Fibroblast of lung (primary cell): ENCODE measurements around the gene PPP2R1A. TPM values are rescaled to one million over a fixed set of nuclear protein-coding genes. Genes with fewer than 3 reads are reported as not detected.

Source experiments
- DNase-seq, 2 donors: peaks; one replicate each; pipeline versions ENCODE4 v3.0.0 to v3.0.0-alpha.2; 2010; ENCODE audit warnings: low read depth in 2 of 2
- H2AFZ ChIP-seq: 2 replicates; pipeline ENCODE4 v1.5.1; 2012; ENCODE audit warnings: low read length, control low read depth, inconsistent platforms
- H3K27ac ChIP-seq: 2 replicates; pipeline ENCODE4 v1.5.1; 2011; ENCODE audit warnings: low read length, control low read depth; ENCODE audit not compliant: insufficient read depth
- H3K27me3 ChIP-seq: 2 replicates; pipeline ENCODE4 v1.5.1; 2011; ENCODE audit warnings: mild to moderate bottlenecking, low read length; ENCODE audit not compliant: control insufficient read depth, insufficient read depth
- H3K36me3 ChIP-seq: 2 replicates; pipeline ENCODE4 v1.5.1; 2011; ENCODE audit warnings: low read length; ENCODE audit not compliant: control insufficient read depth, insufficient read depth
- H3K4me1 ChIP-seq: 2 replicates; pipeline ENCODE4 v1.5.1; 2011; ENCODE audit warnings: low read length; ENCODE audit not compliant: control insufficient read depth, insufficient read depth; ENCODE audit errors: extremely low read depth
- H3K4me2 ChIP-seq: 2 replicates; pipeline ENCODE4 v1.5.1; 2011; ENCODE audit warnings: low read length, control low read depth; ENCODE audit not compliant: insufficient read depth; ENCODE audit errors: extremely low read depth
- H3K4me3 ChIP-seq, 4 experiments: fragments of 200-600 bp in 1 of 4; sonication (generic) in 1 of 4; replicated peaks in 1 of 4; 2 replicates each; pipeline ENCODE4 v1.5.1; 2011 to 2016; ENCODE audit warnings: low read length in 4 of 4, low read depth in 3 of 4, mild to moderate bottlenecking in 3 of 4, control low read depth in 2 of 4, inconsistent platforms in 1 of 4, mixed read lengths in 1 of 4; ENCODE audit not compliant: insufficient read depth in 1 of 4; ENCODE audit errors: control extremely low read depth in 1 of 4
- H3K79me2 ChIP-seq: 2 replicates; pipeline ENCODE4 v1.5.1; 2012; ENCODE audit warnings: mild to moderate bottlenecking, low read length, inconsistent platforms; ENCODE audit not compliant: control insufficient read depth, insufficient read depth
- H3K9ac ChIP-seq: 2 replicates; pipeline ENCODE4 v1.5.1; 2011; ENCODE audit warnings: mild to moderate bottlenecking, low read length, control low read depth; ENCODE audit not compliant: insufficient read depth
- H3K9me3 ChIP-seq: 2 replicates; pipeline ENCODE4 v1.5.1; 2012; ENCODE audit warnings: low read depth, low read length; ENCODE audit not compliant: control insufficient read depth, insufficient read depth
- H4K20me1 ChIP-seq: 2 replicates; pipeline ENCODE4 v1.5.1; 2011; ENCODE audit warnings: low read length; ENCODE audit not compliant: control insufficient read depth, insufficient read depth; ENCODE audit errors: extremely low read depth
- CTCF ChIP-seq, 2 donors: IDR thresholded peaks in 1 of 2; conservative IDR thresholded peaks in 1 of 2; 1 replicate in 1 of 2; 2 replicates in 1 of 2; pipeline ENCODE4 v1.5.1; 2011 to 2012; ENCODE audit warnings: low read length in 2 of 2, control low read depth in 1 of 2, inconsistent platforms in 1 of 2, low read depth in 1 of 2, mild to moderate bottlenecking in 1 of 2
- EZH2 ChIP-seq: IDR thresholded peaks from 2 replicates; pipeline ENCODE4 v1.5.1; 2012; ENCODE audit warnings: low read length, control low read depth, mild to moderate bottlenecking; ENCODE audit errors: missing control alignments
- polyA minus RNA-seq: library from RNA; depleted of rRNA, polyadenylated mRNA; stranded (reverse); fragments of >200 nt; gene quantifications from 2 replicates; pipeline ENCODE4 v1.2.3, GENCODE V29; 2011; ENCODE audit warnings: low replicate concordance
- polyA plus RNA-seq, 2 donors: library from polyadenylated mRNA; depleted of rRNA in 1 of 2; stranded (reverse) in 1 of 2; unstranded in 1 of 2; fragments of >200 nt; gene quantifications; 2 replicates each; pipeline ENCODE4 v1.2.1, GENCODE V29; 2011 to 2012; ENCODE audit warnings: missing spikeins in 1 of 2
- total RNA-seq: library from RNA; depleted of rRNA; stranded (reverse); fragments of >200 nt; gene quantifications from 2 replicates; pipeline ENCODE4 v1.2.1, GENCODE V29; 2014

Gene PPP2R1A
- total RNA-seq (86.8 and 115 TPM in 2 replicates), polyA plus RNA-seq (171 and 210 TPM in 2 replicates), polyA minus RNA-seq (567 and 788 TPM in 2 replicates)
- polyA plus RNA-seq (2012) = 319 and 408 TPM in 2 replicates

GRCh38 chr19:52189735-52190486 is at the start of gene PPP2R1A:
PPP2R1A (plus strand) TSS chr19:52190052; CDS start chr19:52190097, 45 bp downstream.
- Histone ChIP-seq H3K9me3 (no peaks in the 10 kb centered on the region), H3K36me3 (peaks cover 4% of the 10 kb centered on the region)

GRCh38 chr19:52141203-52141602 is 48.6 kb upstream of the PPP2R1A start:
- Histone ChIP-seq H3K79me2 (peaks cover 10% of the 10 kb centered on the region), H3K4me1 (peaks cover 4% of the 10 kb centered on the region), H2AFZ (no peak overlapping the region), H3K9me3 (no peaks in the 10 kb centered on the region), H4K20me1 (no peaks in the 10 kb centered on the region), H3K27ac (no peak overlapping the region), H3K4me3 (no peak overlapping the region), H3K9ac (no peak overlapping the region), H3K36me3 (no peaks in the 10 kb centered on the region), H3K4me2 (no peak overlapping the region), H3K27me3 (no peaks in the 10 kb centered on the region)
- no peak for DNase-seq
- TF ChIP-seq CTCF (conservative IDR thresholded peaks at IDR 0.05 in 1 of 2, IDR thresholded peaks at IDR 0.05 in 1 of 2; ENCODE audit: low read depth in 1 of 2, low read length in 2 of 2) = no peak
- TF ChIP-seq EZH2 = no peak

More at GRCh38 chr19:52189735-52190486, at the start of gene PPP2R1A:
- Histone ChIP-seq H4K20me1 (no peaks in the 10 kb centered on the region), H3K4me3 (peak within 1 kb of the TSS; percentile 86 to 95 (median 92)), H3K4me1 (peaks cover 8% of the 10 kb centered on the region), H3K27me3 (no peaks in the 10 kb centered on the region), H3K4me2 (peak within 1 kb of the TSS; percentile 99), H3K79me2 (peaks cover 47% of the 10 kb centered on the region), H3K27ac (peak within 1 kb of the TSS; percentile 100), H3K9ac (peak within 1 kb of the TSS; percentile 100), H2AFZ (peak within 1 kb of the TSS; percentile 91)
- TF ChIP-seq EZH2 (no peak), CTCF (conservative IDR thresholded peaks at IDR 0.05 in 1 of 2, IDR thresholded peaks at IDR 0.05 in 1 of 2; ENCODE audit: low read depth in 1 of 2, low read length in 2 of 2) (no peak)
- DNase-seq = peak; percentile 100

- H3K4me2 ChIP-seq = no peak overlapping the region
- H3K27me3 ChIP-seq = no peaks in the 10 kb centered on the region
- H3K9me3 ChIP-seq = no peaks in the 10 kb centered on the region
- TF ChIP-seq CTCF (conservative IDR thresholded peaks at IDR 0.05 in 1 of 2, IDR thresholded peaks at IDR 0.05 in 1 of 2; ENCODE audit: low read depth in 1 of 2, low read length in 2 of 2) (no peak), EZH2 (no peak)
- H3K79me2 ChIP-seq = peaks cover 10% of the 10 kb centered on the region
- H3K9ac ChIP-seq = no peak overlapping the region
- no peak for DNase-seq
- H3K4me1 ChIP-seq = peaks cover 4% of the 10 kb centered on the region
- no peaks in the 10 kb centered on the region for H4K20me1 ChIP-seq
- H3K36me3 ChIP-seq = no peaks in the 10 kb centered on the region
- no peak overlapping the region for H3K27ac ChIP-seq
- no peak overlapping the region for H2AFZ ChIP-seq
- no peak overlapping the region for H3K4me3 ChIP-seq
Observed at GRCh38 chr19:52142001-52142595, 47.8 kb upstream of the PPP2R1A start.
